Measurements from ENCODE around the gene CXorf58. TPM values are rescaled to one million over a fixed set of nuclear protein-coding genes. Genes with fewer than 3 reads are reported as not detected.

CXorf58 gene
- total and polyA plus RNA-seq, 2 of the 8 experiments (the other 6 are each of a cell fraction or from before 2014, with no cell fraction given) = 0.05 TPM; not detected in 1

- no peak overlapping the region for H3K4me2 ChIP-seq (ENCODE audit: insufficient read depth in 1 of 2, low read depth in 2 of 2, low read length in 2 of 2)
- H3K23me2 ChIP-seq (ENCODE audit: low read depth, low read length) = no peaks in the 10 kb centered on the region
- H2BK20ac ChIP-seq (ENCODE audit: low read length) = no peak overlapping the region
- H4K8ac ChIP-seq (ENCODE audit: extremely low read depth, insufficient read depth, low read length) = no peak overlapping the region
- FAIRE-seq = no peak
- H3K14ac ChIP-seq (ENCODE audit: insufficient read length) = no peak overlapping the region
- H2BK12ac ChIP-seq (ENCODE audit: low read depth, low read length) = no peak overlapping the region
- H2AK5ac ChIP-seq (ENCODE audit: low read depth, low read length) = no peak overlapping the region
- H3K27me3 ChIP-seq (replicated peaks in 1 of 4; ENCODE audit: control insufficient read depth in 3 of 4, extremely low read depth in 1 of 4, insufficient read depth in 3 of 4, low read length in 3 of 4) = no peaks in the 10 kb centered on the region
- no peaks in the 10 kb centered on the region for H4K20me1 ChIP-seq (replicated peaks in 1 of 2; ENCODE audit: control insufficient read depth in 1 of 2, insufficient read depth in 2 of 2, low read length in 2 of 2)
- H2BK120ac ChIP-seq (replicated peaks; ENCODE audit: low read depth, low read length) = no peak overlapping the region
- TF ChIP-seq PHF8 (conservative IDR thresholded peaks at IDR 0.05; ENCODE audit: low read depth, low read length) (no peak), CHD1 (IDR thresholded peaks at IDR 0.05; ENCODE audit: low read depth, low read length) (no peak), KDM4A (IDR thresholded peaks at IDR 0.05; ENCODE audit: low read depth, low read length, severe bottlenecking) (no peak), KDM1A (IDR thresholded peaks at IDR 0.05; ENCODE audit: borderline replicate concordance, low read length) (no peak), E2F6 (IDR thresholded peaks at IDR 0.05) (no peak)
- 82% methylated on average over 5 of the region's 11 CpGs; no CpG with 5 or more reads in 1 of the 2 experiments for WGBS, 2 experiments (ENCODE audit: extremely low coverage in 1 of 2, insufficient coverage in 1 of 2, insufficient read length in 1 of 2, insufficient replicate concordance in 2 of 2, low coverage in 1 of 2, low lambda C conversion rate in 2 of 2, missing lambda C conversion rate in 1 of 2)
- no peak overlapping the region for H3K9ac ChIP-seq (replicated peaks in 1 of 4; ENCODE audit: extremely low read depth in 1 of 4, low read depth in 3 of 4, low read length in 3 of 4)
- no peak for DNase-seq (ENCODE audit: low read depth in 1 of 2, low spot score in 2 of 2)
- no peak overlapping the region for H2AFZ ChIP-seq (ENCODE audit: low read length)
- no peak overlapping the region for H4K91ac ChIP-seq (replicated peaks; ENCODE audit: insufficient read length, low read length)
- H3K4ac ChIP-seq (replicated peaks; ENCODE audit: insufficient read length, low read depth, low read length) = no peak overlapping the region
- ChIA-PET POLR2A (ENCODE audit: partially characterized antibody) (no interaction called here), CTCF (ENCODE audit: partially characterized antibody) (no interaction called here)
- H4K5ac ChIP-seq (ENCODE audit: insufficient read length, low read depth, low read length) = no peak overlapping the region
- no peaks in the 10 kb centered on the region for H3K79me2 ChIP-seq (ENCODE audit: control insufficient read depth in 1 of 2, insufficient read depth in 2 of 2, low read length in 2 of 2)
- H3K4me1 ChIP-seq (replicated peaks in 1 of 4; ENCODE audit: control insufficient read depth in 3 of 4, insufficient read depth in 4 of 4, low read length in 3 of 4) = peaks cover 0 to 5% (median 0%) of the 10 kb centered on the region in 4 experiments; a peak in 1 of 7 replicates
- no peaks in the 10 kb centered on the region for H3K79me1 ChIP-seq (ENCODE audit: low read depth, low read length)
- no peak overlapping the region for H3K27ac ChIP-seq (ENCODE audit: low read depth, low read length)
- no peak overlapping the region for H3K56ac ChIP-seq (replicated peaks; ENCODE audit: insufficient read length, low read depth, low read length)
- H3K9me3 ChIP-seq (ENCODE audit: insufficient read depth in 2 of 2, low read depth in 1 of 2, low read length in 1 of 2) = no peaks in the 10 kb centered on the region
- no peak overlapping the region for H3K18ac ChIP-seq (ENCODE audit: extremely low read depth, low read length)
- no peak overlapping the region for H3K23ac ChIP-seq (ENCODE audit: insufficient read length)
- H2BK15ac ChIP-seq (ENCODE audit: low read length) = no peak overlapping the region
- H3K36me3 ChIP-seq (ENCODE audit: control insufficient read depth in 2 of 4, insufficient read depth in 4 of 4, low read length in 3 of 4) = no peaks in the 10 kb centered on the region
- H2BK5ac ChIP-seq (ENCODE audit: low read depth, low read length) = no peak overlapping the region
- H3K4me3 ChIP-seq (ENCODE audit: extremely low read depth in 1 of 4, insufficient read depth in 2 of 4, low read depth in 3 of 4, low read length in 4 of 4) = no peak overlapping the region
Measured at GRCh38 chrX:23953908-23954269, 46.1 kb downstream of the CXorf58 start.
